Stimulated activated CD8-positive, alpha-beta memory T cell treated with anti-CD3 and anti-CD28 coated beads, Interleukin-12 subunit alpha, Interleukin-12 subunit beta, amount 100 ng/mL, for 1 hour (primary cell): ENCODE measurements around the gene CMTM7.
A peak's percentile ranks its signal among the peaks of the same experiment; 100 is the strongest.
"Not testable (repeated sequence)": the region's sequence is repeated elsewhere in the genome, so short reads cannot be mapped to it uniquely, and the experiment has no call there.

Source experiments
- DNase-seq: peaks from one replicate; pipeline ENCODE4 v3.0.0-alpha.2; 2020; ENCODE audit warnings: low read depth

CMTM7 gene

GRCh38 chr3:32383136-32383711 lies 8.4 kb upstream of the CMTM7 start:
- DNase-seq = no peak

GRCh38 chr3:32384938-32385337 lies 6.7 kb upstream of the CMTM7 start:
- DNase-seq = no peak

- DNase-seq = no peak
These were observed 4.1 kb upstream of the CMTM7 start for GRCh38 chr3:32387512-32387911.

- DNase-seq = not testable (repeated sequence)
These were observed 2.1 kb upstream of the CMTM7 start for GRCh38 chr3:32389577-32389976.

- no peak for DNase-seq
These were observed 1.1 kb downstream of the CMTM7 start for GRCh38 chr3:32392536-32393302.

- no peak for DNase-seq
These were observed 3.8 kb downstream of the CMTM7 start for GRCh38 chr3:32395496-32395895.

GRCh38 chr3:32397941-32398340 lies 6.3 kb downstream of the CMTM7 start:
- DNase-seq = no peak

GRCh38 chr3:32398531-32398930 lies 6.9 kb downstream of the CMTM7 start:
- DNase-seq = no peak

GRCh38 chr3:32399030-32399620 lies 7.5 kb downstream of the CMTM7 start:
- DNase-seq = peak; percentile 16

GRCh38 chr3:32401126-32401525 lies 9.5 kb downstream of the CMTM7 start:
- no peak for DNase-seq

- peak; percentile 41 for DNase-seq
These were observed 10.0 kb downstream of the CMTM7 start for GRCh38 chr3:32401556-32402081.

GRCh38 chr3:32403663-32404062 lies 12.0 kb downstream of the CMTM7 start:
- no peak for DNase-seq

- DNase-seq = no peak
These were observed 13.1 kb downstream of the CMTM7 start for GRCh38 chr3:32404714-32405113.

- no peak for DNase-seq
These were observed 13.5 kb downstream of the CMTM7 start for GRCh38 chr3:32405155-32405554.

- no peak for DNase-seq
These were observed 14.2 kb downstream of the CMTM7 start for GRCh38 chr3:32405711-32406323.

- DNase-seq = no peak
These were observed 15.1 kb downstream of the CMTM7 start for GRCh38 chr3:32406486-32407408.

- no peak for DNase-seq
These were observed 19.0 kb downstream of the CMTM7 start for GRCh38 chr3:32410367-32411246.

GRCh38 chr3:32411442-32411841 lies 19.8 kb downstream of the CMTM7 start:
- no peak for DNase-seq

GRCh38 chr3:32412887-32413286 lies 21.2 kb downstream of the CMTM7 start:
- no peak for DNase-seq

- DNase-seq = no peak
These were observed 22.3 kb downstream of the CMTM7 start for GRCh38 chr3:32413845-32414521.
